Natural killer cell treated with Interleukin-12 subunit alpha and Interleukin-12 subunit beta and Interleukin-15 and Interleukin-18, amount 100 ng/mL, for 72 hours (primary cell): Measurements from ENCODE around the gene MYO1D. TPM values are rescaled to one million over a fixed set of nuclear protein-coding genes. Genes with fewer than 3 reads are reported as not detected.

Source experiments
- ATAC-seq, 2 donors: fragments of 150-1000 bp; cut with Tn5 transposase in 1 of 2; sonication (Bioruptor Pico), chemical (Tn5 transposase) in 1 of 2; 2 replicates each; pipeline ENCODE4 v1.10.0; 2021
- DNase-seq: peaks from one replicate; pipeline ENCODE4 v3.0.0; 2022; ENCODE audit warnings: low spot score
- H3K27ac Mint-ChIP-seq, 2 donors: 1 replicate in 1 of 2; 2 replicates in 1 of 2; pipeline ENCODE4 v1.8.0; 2022; ENCODE audit warnings: mixed read lengths in 2 of 2, mild to moderate bottlenecking in 1 of 2, moderate library complexity in 1 of 2
- H3K27me3 Mint-ChIP-seq, 2 donors: 1 replicate in 1 of 2; 2 replicates in 1 of 2; pipeline ENCODE4 v1.8.0; 2022; ENCODE audit warnings: mixed read lengths in 2 of 2
- H3K36me3 Mint-ChIP-seq: one replicate; pipeline ENCODE4 v1.8.0; 2022; ENCODE audit warnings: mixed read lengths
- H3K4me1 Mint-ChIP-seq, 2 donors: 1 replicate in 1 of 2; 2 replicates in 1 of 2; pipeline ENCODE4 v1.8.0; 2022; ENCODE audit warnings: low read depth in 2 of 2, mixed read lengths in 2 of 2, mild to moderate bottlenecking in 1 of 2
- H3K4me3 Mint-ChIP-seq: one replicate; pipeline ENCODE4 v1.8.0; 2022; ENCODE audit warnings: mixed read lengths
- H3K9me3 Mint-ChIP-seq: 2 replicates; pipeline ENCODE4 v1.8.0; 2022; ENCODE audit warnings: mixed read lengths
- total RNA-seq, 2 donors: library from RNA; stranded (reverse); gene quantifications; one replicate each; pipeline ENCODE4 v1.2.3, GENCODE V29; 2022

The MYO1D gene
- total RNA-seq, 2 donors from 2014 or later, result 25.7 to 25.8 TPM

DNA sequence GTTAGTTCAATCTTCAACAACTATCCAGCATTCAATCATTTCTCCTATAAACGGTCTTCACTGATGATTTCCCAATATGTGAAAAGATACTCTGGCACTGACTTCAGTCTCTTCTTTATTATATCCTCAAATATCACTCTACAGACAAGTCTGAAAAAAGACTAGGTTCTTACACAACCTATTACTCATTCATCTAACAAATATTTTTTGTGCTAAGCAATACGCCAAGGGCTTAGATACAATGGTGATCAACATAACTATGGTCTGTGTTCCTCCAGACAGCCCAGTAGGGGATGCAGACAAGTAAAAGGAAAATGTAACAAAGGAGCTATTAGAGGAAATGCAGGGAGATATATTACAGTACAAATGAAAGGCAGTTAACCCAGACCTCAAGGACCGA lies 63.9 kb downstream of the MYO1D start:
- Mint-ChIP-seq H3K4me3 (no peak overlapping the region), H3K4me1 (peaks cover 15 to 24% of the 10 kb centered on the region in 2 donors), H3K36me3 (peaks cover 9% of the 10 kb centered on the region), H3K9me3 (no peaks in the 10 kb centered on the region), H3K27ac (no peak overlapping the region), H3K27me3 (peaks cover 8 to 9% of the 10 kb centered on the region in 2 donors)
- no peak for ATAC-seq
- no peak for DNase-seq

DNA sequence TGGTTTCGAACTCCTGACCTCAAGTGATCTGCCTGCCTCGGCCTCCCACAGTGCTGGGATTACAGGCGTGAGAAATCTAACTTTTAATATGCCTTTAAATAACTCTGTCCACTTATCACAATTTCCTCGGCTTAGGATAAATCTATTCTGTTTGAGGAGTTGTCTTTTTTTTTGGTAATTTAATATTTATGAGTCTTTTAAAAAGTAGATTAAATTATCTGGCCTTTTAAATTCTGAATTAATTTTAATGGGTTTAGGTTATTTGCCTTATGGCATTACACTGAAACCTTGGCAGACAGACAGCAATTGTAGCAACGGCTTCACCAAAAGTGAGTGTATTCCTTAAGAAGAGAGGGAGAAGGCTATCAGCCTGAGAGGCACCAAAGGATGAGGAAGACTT lies 66.2 kb downstream of the MYO1D start:
- DNase-seq (no peak), ATAC-seq (no peak)
- H3K36me3 Mint-ChIP-seq, result peaks cover 9% of the 10 kb centered on the region
- peaks cover 8 to 9% of the 10 kb centered on the region in 2 donors for H3K27me3 Mint-ChIP-seq
- no peaks in the 10 kb centered on the region for H3K9me3 Mint-ChIP-seq
- no peak overlapping the region for H3K27ac Mint-ChIP-seq
- H3K4me3 Mint-ChIP-seq, result no peak overlapping the region
- H3K4me1 Mint-ChIP-seq, result peaks cover 17 to 26% of the 10 kb centered on the region in 2 donors

GRCh38 chr17:32807577-32807976 lies 69.3 kb downstream of the MYO1D start:
- no peak for DNase-seq
- ATAC-seq, result no peak
- Mint-ChIP-seq H3K4me1 (peaks cover 25 to 28% of the 10 kb centered on the region in 2 donors), H3K36me3 (no peaks in the 10 kb centered on the region), H3K27me3 (peaks cover 0 to 3% of the 10 kb centered on the region in 2 donors), H3K9me3 (no peaks in the 10 kb centered on the region), H3K4me3 (no peak overlapping the region), H3K27ac (peak overlapping the region in 1 of 2 donors; percentile 28)

DNA sequence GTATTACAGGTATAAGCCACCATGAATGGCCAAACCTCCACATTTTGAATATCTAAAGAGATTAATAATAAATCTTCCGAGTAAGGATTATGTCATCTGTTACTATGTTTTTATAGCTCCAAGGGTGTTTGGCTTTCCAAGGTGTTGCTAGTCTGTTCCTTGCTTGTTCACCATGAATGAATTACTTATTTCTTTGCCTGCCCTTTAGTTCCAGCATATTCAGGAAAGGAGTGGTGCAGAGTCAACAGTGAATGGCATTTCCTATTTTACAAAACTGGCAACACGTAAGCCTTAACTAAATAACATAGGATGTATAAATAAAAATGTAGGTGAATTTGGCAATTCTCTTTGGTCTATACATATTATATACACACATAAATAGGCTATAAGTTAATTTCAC lies 70.3 kb downstream of the MYO1D start:
- Mint-ChIP-seq H3K36me3 (no peaks in the 10 kb centered on the region), H3K27ac (peak overlapping the region in 1 of 2 donors; percentile 84), H3K4me1 (peaks cover 27 to 30% of the 10 kb centered on the region in 2 donors), H3K27me3 (peaks cover 0 to under 1% of the 10 kb centered on the region in 2 donors), H3K9me3 (no peaks in the 10 kb centered on the region), H3K4me3 (no peak overlapping the region)
- ATAC-seq (no peak), DNase-seq (no peak)

DNA sequence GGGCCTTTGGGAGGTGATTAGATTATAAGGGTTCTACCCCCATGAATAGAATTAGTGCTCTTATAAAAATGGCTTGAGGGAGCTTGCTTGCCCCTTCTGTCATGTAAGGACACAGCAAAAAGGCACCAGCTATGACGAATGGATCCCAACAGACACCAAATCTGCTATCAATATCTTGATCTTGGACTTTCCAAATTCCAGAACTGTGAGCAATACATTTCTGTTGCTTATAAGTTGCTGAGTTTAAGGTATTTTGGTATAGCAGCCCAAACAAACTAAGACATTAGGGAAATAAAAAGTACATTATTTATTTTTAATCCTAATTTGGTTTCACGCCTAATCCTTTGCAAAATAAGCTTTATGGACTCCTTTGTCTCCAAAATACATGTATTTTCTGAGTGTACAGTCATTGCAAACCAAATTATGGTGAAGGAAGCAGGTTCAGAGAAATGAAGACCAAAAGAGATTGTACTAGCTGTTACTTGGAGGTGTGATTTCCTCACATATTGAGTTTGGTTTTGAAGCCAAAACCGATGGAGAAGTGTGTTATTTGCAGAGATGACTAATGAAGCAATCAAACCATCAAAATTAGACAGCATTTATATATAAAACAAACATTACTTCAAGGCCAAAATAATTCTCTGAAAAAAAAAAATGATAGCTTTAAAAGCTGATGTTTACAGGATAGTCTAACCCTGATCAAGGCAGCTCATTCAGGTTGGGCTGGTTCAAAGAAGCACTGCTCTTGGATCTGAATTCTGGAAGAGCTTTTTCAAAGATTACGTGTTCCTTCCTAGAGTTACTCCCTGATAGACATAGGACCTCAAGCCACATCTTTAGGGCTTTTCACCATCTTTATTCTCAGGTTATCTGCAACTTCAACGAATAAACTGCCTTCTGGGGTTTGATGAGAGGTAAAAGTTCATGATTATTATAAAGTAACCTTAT lies 71.6 kb downstream of the MYO1D start:
- ATAC-seq, result peak; percentile 86 to 88
- Mint-ChIP-seq H3K36me3 (no peaks in the 10 kb centered on the region), H3K27ac (peak overlapping the region; percentile 83 to 84)

GRCh38 chr17:32803544-32803943 lies 73.4 kb downstream of the MYO1D start:
- H3K27ac Mint-ChIP-seq, result peak overlapping the region; percentile 83 to 84
- ATAC-seq (no peak), DNase-seq (no peak)
- no peaks in the 10 kb centered on the region for H3K9me3 Mint-ChIP-seq
- no peaks in the 10 kb centered on the region for H3K36me3 Mint-ChIP-seq
- H3K4me3 Mint-ChIP-seq, result no peak overlapping the region
- peaks cover 20 to 21% of the 10 kb centered on the region in 2 donors for H3K4me1 Mint-ChIP-seq
- peaks cover 0 to 7% of the 10 kb centered on the region in 2 donors for H3K27me3 Mint-ChIP-seq

More for the DNA sequence above, 71.6 kb downstream of the MYO1D start:
- DNase-seq, result no peak
- Mint-ChIP-seq H3K27me3 (peaks cover 0 to 3% of the 10 kb centered on the region in 2 donors), H3K4me3 (peak overlapping the region; percentile 51), H3K9me3 (no peaks in the 10 kb centered on the region), H3K4me1 (peaks cover 26 to 30% of the 10 kb centered on the region in 2 donors)

- Mint-ChIP-seq H3K4me1 (peaks cover 20 to 21% of the 10 kb centered on the region in 2 donors), H3K4me3 (no peak overlapping the region), H3K27ac (no peak overlapping the region), H3K36me3 (no peaks in the 10 kb centered on the region), H3K9me3 (no peaks in the 10 kb centered on the region), H3K27me3 (peaks cover 0 to 10% of the 10 kb centered on the region in 2 donors)
- no peak for ATAC-seq
- no peak for DNase-seq
These were observed 74.6 kb downstream of the MYO1D start for GRCh38 chr17:32802306-32802705.

DNA sequence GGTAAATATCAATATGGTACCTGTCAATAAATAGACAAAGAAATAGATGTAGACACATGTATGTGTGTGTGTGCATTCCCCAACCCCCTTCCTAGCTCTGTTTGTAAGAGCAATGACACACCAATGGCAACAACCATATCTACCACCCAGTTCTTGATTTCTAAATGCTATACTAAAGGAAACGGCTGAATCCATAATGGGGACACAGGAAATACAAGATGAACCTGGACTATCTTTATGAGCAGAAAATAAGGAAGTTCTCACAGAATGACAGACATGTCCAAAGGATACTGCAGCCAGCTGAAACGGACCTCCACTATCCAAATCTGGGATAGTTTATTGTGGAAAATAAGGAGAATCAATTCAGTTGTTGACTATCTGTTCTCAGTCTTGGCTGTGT lies 75.3 kb downstream of the MYO1D start:
- H3K36me3 Mint-ChIP-seq, result no peaks in the 10 kb centered on the region
- peaks cover 0 to 10% of the 10 kb centered on the region in 2 donors for H3K27me3 Mint-ChIP-seq
- peaks cover 20 to 21% of the 10 kb centered on the region in 2 donors for H3K4me1 Mint-ChIP-seq
- H3K4me3 Mint-ChIP-seq, result no peak overlapping the region
- DNase-seq, result no peak
- ATAC-seq, result no peak
- H3K9me3 Mint-ChIP-seq, result no peaks in the 10 kb centered on the region
- peak overlapping the region in 1 of 2 donors; percentile 89 for H3K27ac Mint-ChIP-seq

DNA sequence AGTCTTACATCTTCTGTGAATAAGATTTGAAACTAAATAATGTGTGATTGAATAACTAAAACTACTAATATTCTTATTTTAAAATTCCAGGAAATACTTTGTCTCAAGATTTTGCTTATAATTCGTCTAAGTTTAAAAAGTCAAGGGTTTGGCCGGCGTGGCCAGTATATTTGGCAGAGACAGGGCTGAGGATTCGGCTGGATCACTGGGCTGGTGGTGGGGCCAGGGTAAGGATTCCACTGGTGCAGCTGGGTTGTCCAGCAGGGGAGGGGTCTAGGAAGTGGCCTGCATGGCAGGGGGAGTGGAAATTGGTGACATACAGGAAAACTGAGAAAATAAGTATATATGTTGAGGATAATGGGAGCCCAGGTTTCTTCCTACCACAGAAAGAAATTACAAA lies 75.7 kb downstream of the MYO1D start:
- Mint-ChIP-seq H3K4me3 (no peak overlapping the region), H3K9me3 (no peaks in the 10 kb centered on the region), H3K36me3 (no peaks in the 10 kb centered on the region), H3K27me3 (peaks cover 0 to 10% of the 10 kb centered on the region in 2 donors), H3K4me1 (peaks cover 20 to 21% of the 10 kb centered on the region in 2 donors), H3K27ac (peak overlapping the region in 1 of 2 donors; percentile 89)
- no peak for DNase-seq
- ATAC-seq, result no peak

GRCh38 chr17:32798938-32799337 lies 78.0 kb downstream of the MYO1D start:
- Mint-ChIP-seq H3K4me3 (no peak overlapping the region), H3K27ac (peak overlapping the region in 1 of 2 donors; percentile 59), H3K4me1 (peaks cover 4 to 15% of the 10 kb centered on the region in 2 donors), H3K27me3 (peaks cover 0 to 10% of the 10 kb centered on the region in 2 donors), H3K36me3 (no peaks in the 10 kb centered on the region), H3K9me3 (no peaks in the 10 kb centered on the region)
- no peak for ATAC-seq
- DNase-seq, result no peak

GRCh38 chr17:32795339-32795979 lies 81.5 kb downstream of the MYO1D start:
- Mint-ChIP-seq H3K9me3 (no peaks in the 10 kb centered on the region), H3K27me3 (peaks cover 1 to 11% of the 10 kb centered on the region in 2 donors)
- ATAC-seq, result no peak

DNA sequence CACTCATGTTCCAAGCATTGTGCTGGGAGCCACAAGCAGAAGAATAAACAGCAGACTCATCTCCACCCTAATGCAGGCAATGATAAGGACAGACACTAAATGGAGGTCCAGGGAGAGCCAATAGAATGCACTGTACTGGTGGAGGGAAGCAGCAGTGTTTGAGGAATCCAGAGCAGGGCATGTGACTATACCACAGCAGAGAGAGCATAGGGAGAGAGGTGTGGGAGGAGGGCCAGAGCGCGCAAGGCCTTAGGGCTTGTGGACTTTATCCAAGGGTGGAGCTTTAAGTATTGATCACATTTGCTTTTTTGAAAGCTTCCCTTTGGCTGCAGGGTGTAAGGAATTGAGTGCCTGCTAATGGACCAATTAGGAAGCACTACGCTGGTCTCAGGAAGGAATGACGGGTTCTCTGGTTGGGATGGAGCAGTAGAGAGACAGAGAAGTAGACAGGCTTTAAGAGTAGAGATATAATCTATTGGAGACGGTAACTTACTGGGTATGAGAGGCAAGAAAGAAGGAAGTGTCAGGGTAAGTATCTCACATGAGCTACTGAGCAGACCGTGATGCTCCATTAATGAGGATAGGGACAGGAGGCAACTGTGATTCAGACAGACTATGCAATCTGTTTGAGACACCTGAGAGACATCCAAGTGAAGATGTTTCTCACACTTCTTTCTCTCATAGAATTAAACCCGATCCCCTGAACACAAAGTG lies 82.2 kb downstream of the MYO1D start:
- Mint-ChIP-seq H3K9me3 (no peaks in the 10 kb centered on the region), H3K4me3 (no peak overlapping the region), H3K27me3 (peaks cover 6 to 12% of the 10 kb centered on the region in 2 donors), H3K27ac (no peak overlapping the region), H3K36me3 (no peaks in the 10 kb centered on the region), H3K4me1 (peaks cover 0 to 10% of the 10 kb centered on the region in 2 donors)
- no peak for ATAC-seq
- no peak for DNase-seq

More at GRCh38 chr17:32795339-32795979, 81.5 kb downstream of the MYO1D start:
- H3K36me3 Mint-ChIP-seq, result no peaks in the 10 kb centered on the region
- H3K4me1 Mint-ChIP-seq, result peaks cover 0 to 10% of the 10 kb centered on the region in 2 donors
- no peak overlapping the region for H3K4me3 Mint-ChIP-seq
- DNase-seq, result no peak
- no peak overlapping the region for H3K27ac Mint-ChIP-seq

DNA sequence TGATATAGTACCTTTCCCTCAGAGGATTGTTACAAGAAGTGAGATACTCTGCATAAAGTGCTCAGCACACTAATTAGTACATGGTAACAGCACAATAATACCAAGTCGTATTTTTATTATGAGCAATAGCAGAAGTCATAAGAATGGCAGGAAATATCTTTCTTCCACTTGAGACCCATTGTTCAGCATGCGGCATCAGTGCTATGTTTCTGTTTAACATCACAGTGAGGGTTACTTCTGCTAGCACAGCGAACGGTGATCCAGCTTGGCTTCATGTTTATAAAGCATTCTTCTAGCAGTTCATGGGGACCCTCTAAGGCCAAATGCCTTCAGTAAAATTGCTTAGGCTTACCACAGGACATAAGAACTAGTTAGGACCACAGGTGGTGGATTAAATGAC lies 83.1 kb downstream of the MYO1D start:
- peaks cover 6 to 12% of the 10 kb centered on the region in 2 donors for H3K27me3 Mint-ChIP-seq
- DNase-seq (no peak), ATAC-seq (no peak)
- no peak overlapping the region for H3K4me3 Mint-ChIP-seq
- no peaks in the 10 kb centered on the region for H3K9me3 Mint-ChIP-seq
- H3K36me3 Mint-ChIP-seq, result no peaks in the 10 kb centered on the region
- H3K4me1 Mint-ChIP-seq, result peaks cover 0 to 10% of the 10 kb centered on the region in 2 donors
- no peak overlapping the region for H3K27ac Mint-ChIP-seq
